ENCODE results near the gene WDR46. TPM values are rescaled to one million over a fixed set of nuclear protein-coding genes. Genes with fewer than 3 reads are reported as not detected.

Gene WDR46
- total RNA-seq, 1 donor from 2014 or later = 36.3 TPM

DNA sequence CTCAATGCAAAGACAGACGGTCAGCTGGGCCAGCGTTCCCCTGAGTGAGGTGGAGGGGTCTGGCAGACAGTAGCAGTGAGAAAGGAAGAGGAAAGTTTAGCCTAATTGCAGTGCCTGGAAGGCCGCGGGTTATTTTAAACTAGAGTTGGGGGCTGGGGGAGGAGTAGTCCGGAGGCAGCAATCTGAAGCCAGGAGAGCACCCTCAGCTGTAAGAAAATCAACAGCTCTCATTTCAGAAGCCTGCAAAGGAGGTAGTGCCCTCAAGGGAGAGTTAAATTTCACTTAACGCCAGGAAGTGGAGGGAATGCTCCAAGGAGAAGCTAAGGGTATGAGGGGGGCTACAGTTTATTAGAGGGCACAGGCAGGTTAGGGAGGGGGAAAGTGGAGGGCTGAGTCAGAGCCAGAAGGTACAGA is 53.8 kb downstream of the WDR46 start:
- Histone ChIP-seq H3K4me3 (no peak overlapping the region), H3K27ac (no peak overlapping the region), H3K27me3 (no peaks in the 10 kb centered on the region), H3K36me3 (no peaks in the 10 kb centered on the region), H3K9me3 (no peaks in the 10 kb centered on the region), H3K4me1 (no peaks in the 10 kb centered on the region)
- TF ChIP-seq POLR2AphosphoS5 (IDR thresholded peaks at IDR 0.05; ENCODE audit: insufficient read depth in 1 of 2, low read depth in 1 of 2) = no peak
- TF ChIP-seq, protein P1, sequence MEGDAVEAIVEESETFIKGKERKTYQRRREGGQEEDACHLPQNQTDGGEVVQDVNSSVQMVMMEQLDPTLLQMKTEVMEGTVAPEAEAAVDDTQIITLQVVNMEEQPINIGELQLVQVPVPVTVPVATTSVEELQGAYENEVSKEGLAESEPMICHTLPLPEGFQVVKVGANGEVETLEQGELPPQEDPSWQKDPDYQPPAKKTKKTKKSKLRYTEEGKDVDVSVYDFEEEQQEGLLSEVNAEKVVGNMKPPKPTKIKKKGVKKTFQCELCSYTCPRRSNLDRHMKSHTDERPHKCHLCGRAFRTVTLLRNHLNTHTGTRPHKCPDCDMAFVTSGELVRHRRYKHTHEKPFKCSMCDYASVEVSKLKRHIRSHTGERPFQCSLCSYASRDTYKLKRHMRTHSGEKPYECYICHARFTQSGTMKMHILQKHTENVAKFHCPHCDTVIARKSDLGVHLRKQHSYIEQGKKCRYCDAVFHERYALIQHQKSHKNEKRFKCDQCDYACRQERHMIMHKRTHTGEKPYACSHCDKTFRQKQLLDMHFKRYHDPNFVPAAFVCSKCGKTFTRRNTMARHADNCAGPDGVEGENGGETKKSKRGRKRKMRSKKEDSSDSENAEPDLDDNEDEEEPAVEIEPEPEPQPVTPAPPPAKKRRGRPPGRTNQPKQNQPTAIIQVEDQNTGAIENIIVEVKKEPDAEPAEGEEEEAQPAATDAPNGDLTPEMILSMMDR (IDR thresholded peaks at IDR 0.05) = no peak
- no peak for TF ChIP-seq POLR2A (IDR thresholded peaks at IDR 0.05)
- DNase-seq (ENCODE audit: extremely low spot score in 2 of 2) = no peak
- intact Hi-C loops (cut with DNase I) = no loop called here

Small RNA genes lying within 50 kb of the gene (microRNA-seq; reads per million reads assigned to microRNA genes)
- gene MIR6834 (ENCODE audit: borderline number of aligned reads, borderline replicate concordance) = not detected
- gene MIR6873 (ENCODE audit: borderline number of aligned reads, borderline replicate concordance) = not detected

Other genes with a start within 250 kb of the WDR46 start
- 82.3 TPM for gene HLA-DPA1, start 215.6 kb downstream of the WDR46 start, total RNA-seq
- gene HLA-DPB1, start 213.2 kb downstream of the WDR46 start, total RNA-seq = 94.8 TPM
- gene COL11A2, start 96.8 kb downstream of the WDR46 start, total RNA-seq = 0.25 TPM
- 28.0 TPM for gene RXRB, start 88.6 kb downstream of the WDR46 start, total RNA-seq
- 36.3 TPM for gene SLC39A7, start 88.4 kb downstream of the WDR46 start, total RNA-seq
- 17.7 TPM for gene HSD17B8, start 84.6 kb downstream of the WDR46 start, total RNA-seq
- 32.7 TPM for gene RING1, start 80.7 kb downstream of the WDR46 start, total RNA-seq
- 42.2 TPM for gene VPS52, start 17.4 kb downstream of the WDR46 start, total RNA-seq
- 3,296 TPM for gene RPS18, start 17.2 kb downstream of the WDR46 start, total RNA-seq
- gene B3GALT4, start 12.1 kb downstream of the WDR46 start, total RNA-seq = 14.0 TPM
- gene PFDN6, start 362 bp upstream of the WDR46 start, total RNA-seq = 9.1 TPM
- gene RGL2, start 9.7 kb upstream of the WDR46 start, total RNA-seq = 41.5 TPM
- gene TAPBP, start 24.8 kb upstream of the WDR46 start, total RNA-seq = 59.9 TPM
- 18.4 TPM for gene ZBTB22, start 28.5 kb upstream of the WDR46 start, total RNA-seq
- 32.2 TPM for gene DAXX, start 33.7 kb upstream of the WDR46 start, total RNA-seq
- gene KIFC1, start 102.6 kb upstream of the WDR46 start, total RNA-seq = 27.5 TPM
- 73.2 TPM for gene PHF1, start 121.8 kb upstream of the WDR46 start, total RNA-seq
- 73.2 TPM for gene CUTA, start 128.9 kb upstream of the WDR46 start, total RNA-seq
- gene SYNGAP1, start 130.8 kb upstream of the WDR46 start, total RNA-seq = 16.0 TPM
- 1.5 TPM for gene ZBTB9, start 165.3 kb upstream of the WDR46 start, total RNA-seq